Keratinocyte (primary cell): Measurements from ENCODE around the gene PTGDR. TPM values are rescaled to one million over a fixed set of nuclear protein-coding genes. Genes with fewer than 3 reads are reported as not detected.

Source experiments
- DNase-seq: peaks from one replicate; pipeline ENCODE4 v3.0.0-alpha.2; 2011; ENCODE audit warnings: low read depth, missing footprints, low spot score
- FAIRE-seq: peaks from 2 replicates; lab custom pipeline; 2011; peaks lifted over from hg19 to GRCh38; lab: Jason Lieb, UNC
- H2AFZ ChIP-seq: 2 replicates; pipeline ENCODE4 v1.6.0; 2012; ENCODE audit warnings: low read length, control low read depth, inconsistent platforms; ENCODE audit not compliant: control insufficient read depth
- H3K27ac ChIP-seq: 2 replicates; pipeline ENCODE4 v1.5.1; 2011; ENCODE audit warnings: low read length; ENCODE audit not compliant: control insufficient read depth, insufficient read depth
- H3K27me3 ChIP-seq: 3 replicates; pipeline ENCODE4 v1.6.0; 2011; ENCODE audit warnings: low read length; ENCODE audit not compliant: control insufficient read depth, insufficient read depth; ENCODE audit errors: extremely low read depth
- H3K36me3 ChIP-seq, 2 experiments: 2 replicates in 1 of 2; 3 replicates in 1 of 2; pipeline ENCODE4 v1.5.1; 2011; ENCODE audit warnings: low read length in 2 of 2, mild to moderate bottlenecking in 1 of 2; ENCODE audit not compliant: control insufficient read depth in 2 of 2, insufficient read depth in 2 of 2; ENCODE audit errors: extremely low read depth in 1 of 2
- H3K4me1 ChIP-seq: 3 replicates; pipeline ENCODE4 v1.5.1; 2011; ENCODE audit warnings: low read length; ENCODE audit not compliant: control insufficient read depth, insufficient read depth; ENCODE audit errors: extremely low read depth
- H3K4me2 ChIP-seq: 3 replicates; pipeline ENCODE4 v1.6.0; 2011; ENCODE audit warnings: low read depth, low read length; ENCODE audit not compliant: control insufficient read depth, insufficient read depth; ENCODE audit errors: extremely low read depth
- H3K4me3 ChIP-seq, 3 experiments: fragments of 200-600 bp in 1 of 3; sonication (generic) in 1 of 3; 2 replicates in 2 of 3; 3 replicates in 1 of 3; pipeline ENCODE4 v1.5.1; 2011 to 2016; ENCODE audit warnings: low read length in 3 of 3, mild to moderate bottlenecking in 3 of 3, control low read depth in 2 of 3, inconsistent platforms in 1 of 3, low read depth in 1 of 3, mixed read lengths in 1 of 3, mixed run types in 1 of 3, moderate library complexity in 1 of 3; ENCODE audit not compliant: control insufficient read depth in 2 of 3, insufficient read depth in 2 of 3; ENCODE audit errors: extremely low read depth in 1 of 3
- H3K79me2 ChIP-seq: 2 replicates; pipeline ENCODE4 v1.6.0; 2012; ENCODE audit warnings: low read length; ENCODE audit not compliant: control insufficient read depth, insufficient read depth
- H3K9ac ChIP-seq: 3 replicates; pipeline ENCODE4 v1.6.0; 2011; ENCODE audit warnings: low read length; ENCODE audit not compliant: control insufficient read depth, insufficient read depth; ENCODE audit errors: extremely low read depth
- H3K9me1 ChIP-seq: 3 replicates; pipeline ENCODE4 v1.6.0; 2011; ENCODE audit warnings: low read length; ENCODE audit not compliant: control insufficient read depth, insufficient read depth; ENCODE audit errors: extremely low read depth
- H3K9me3 ChIP-seq: 2 replicates; pipeline ENCODE4 v1.5.1; 2012; ENCODE audit warnings: low read depth, low read length; ENCODE audit not compliant: control insufficient read depth
- H4K20me1 ChIP-seq: 3 replicates; pipeline ENCODE4 v1.6.0; 2011; ENCODE audit warnings: low read length; ENCODE audit not compliant: control insufficient read depth, insufficient read depth; ENCODE audit errors: extremely low read depth
- CTCF ChIP-seq, 3 experiments: IDR thresholded peaks in 1 of 3; conservative IDR thresholded peaks in 1 of 3; optimal IDR thresholded peaks in 1 of 3; 2 replicates in 2 of 3; 3 replicates in 1 of 3; pipeline versions ENCODE3 to v1.5.1; 2011; ENCODE audit warnings: low read length in 3 of 3, mild to moderate bottlenecking in 3 of 3, moderate library complexity in 2 of 3, control low read depth in 1 of 3, inconsistent platforms in 1 of 3; ENCODE audit not compliant: insufficient read depth in 2 of 3; ENCODE audit errors: extremely low read depth in 1 of 3
- EZH2 ChIP-seq: IDR thresholded peaks from one replicate; pipeline ENCODE4 v1.6.1; 2012; ENCODE audit warnings: inconsistent platforms, mild to moderate bottlenecking, low read length, moderate library complexity
- dilution Hi-C: fragments of 300-500 bp; cut with MboI; formaldehyde crosslinking; loops from one replicate; pipeline ENCODE4 v1.7.0; 2020; ENCODE audit warnings: low sequenced_read_pairs; ENCODE audit not compliant: extremely low pct_ligation_motif_present
- polyA minus RNA-seq, 3 experiments: library from RNA; depleted of rRNA, polyadenylated mRNA; stranded (reverse); fragments of >200 nt; gene quantifications; 1 replicate in 1 of 3; 2 replicates in 1 of 3; 3 replicates in 1 of 3; pipeline ENCODE4 v1.2.3, GENCODE V29; 2011
- polyA plus RNA-seq, 5 experiments: library from polyadenylated mRNA; depleted of rRNA in 3 of 5; stranded (reverse) in 3 of 5; stranded (forward) in 1 of 5; unstranded in 1 of 5; fragments of >200 nt; gene quantifications; 1 replicate in 1 of 5; 2 replicates in 3 of 5; 3 replicates in 1 of 5; pipeline versions ENCODE4 v1.2.1 to v1.2.3, GENCODE V29; 2011 to 2012; ENCODE audit warnings: missing spikeins in 2 of 5, low read depth in 1 of 5, low replicate concordance in 1 of 5

The PTGDR gene
- polyA plus RNA-seq (not detected in 3 replicates), polyA minus RNA-seq (not detected in 3 replicates)
- polyA plus RNA-seq (2011; ENCODE audit: low read depth): not detected
- not detected in 2 replicates for polyA plus RNA-seq (2011; cell fraction: cytosol; rRNA removed)
- not detected in 2 replicates for polyA plus RNA-seq (2011; cell fraction: nucleus; rRNA removed)
- not detected in 2 replicates for polyA plus RNA-seq (2012; ENCODE audit: low replicate concordance)
- not detected for polyA minus RNA-seq (2011; cell fraction: cytosol; rRNA and poly(A)+ RNA removed)
- polyA minus RNA-seq (2011; cell fraction: nucleus; rRNA and poly(A)+ RNA removed): not detected in 2 replicates

- H3K4me1 ChIP-seq: peaks cover 5% of the 10 kb centered on the region
- H3K27me3 ChIP-seq: peaks cover 39% of the 10 kb centered on the region
- FAIRE-seq: no peak
- no peaks in the 10 kb centered on the region for H3K9me1 ChIP-seq
- H3K9ac ChIP-seq: no peak within 1 kb of the TSS
- H3K27ac ChIP-seq: no peak within 1 kb of the TSS
- H2AFZ ChIP-seq: peak within 1 kb of the TSS; percentile 14
- peak within 1 kb of the TSS; percentile 53 for H3K4me2 ChIP-seq
- H4K20me1 ChIP-seq: no peaks in the 10 kb centered on the region
- dilution Hi-C loops: no loop called here
- H3K9me3 ChIP-seq: no peaks in the 10 kb centered on the region
- no peak for TF ChIP-seq CTCF (optimal IDR thresholded peaks at IDR 0.05 in 1 of 3, IDR thresholded peaks at IDR 0.05 in 1 of 3, conservative IDR thresholded peaks at IDR 0.05 in 1 of 3; ENCODE audit: extremely low read depth in 1 of 3, insufficient read depth in 2 of 3, low read length in 3 of 3)
- TF ChIP-seq EZH2: peak; percentile 24
- H3K79me2 ChIP-seq: no peaks in the 10 kb centered on the region
- peak within 1 kb of the TSS in 2 of 3 experiments; percentile 12 to 21 for H3K4me3 ChIP-seq
- no peak for DNase-seq
- H3K36me3 ChIP-seq: no peaks in the 10 kb centered on the region
These were observed at the start of gene PTGDR for GRCh38 chr14:52267501-52268278. Gene PTGDR (plus strand): TSS chr14:52267698. CDS start chr14:52267815, 117 bp downstream.

GRCh38 chr14:52219488-52220084 lies 47.9 kb upstream of the PTGDR start:
- no peak for FAIRE-seq
- dilution Hi-C loops: no loop called here

More at GRCh38 chr14:52219488-52220084, 47.9 kb upstream of the PTGDR start:
- no peak overlapping the region for H3K27ac ChIP-seq
- H3K4me2 ChIP-seq: no peak overlapping the region
- H3K9me3 ChIP-seq: no peaks in the 10 kb centered on the region
- no peaks in the 10 kb centered on the region for H3K36me3 ChIP-seq
- no peaks in the 10 kb centered on the region for H3K9me1 ChIP-seq
- H3K4me1 ChIP-seq: no peaks in the 10 kb centered on the region
- no peaks in the 10 kb centered on the region for H4K20me1 ChIP-seq
- H2AFZ ChIP-seq: no peak overlapping the region
- no peaks in the 10 kb centered on the region for H3K27me3 ChIP-seq
- no peak for DNase-seq
- no peaks in the 10 kb centered on the region for H3K79me2 ChIP-seq
- TF ChIP-seq CTCF (optimal IDR thresholded peaks at IDR 0.05 in 1 of 3, IDR thresholded peaks at IDR 0.05 in 1 of 3, conservative IDR thresholded peaks at IDR 0.05 in 1 of 3; ENCODE audit: extremely low read depth in 1 of 3, insufficient read depth in 2 of 3, low read length in 3 of 3): no peak
- TF ChIP-seq EZH2: no peak
- H3K4me3 ChIP-seq: no peak overlapping the region
- H3K9ac ChIP-seq: no peak overlapping the region
